T-helper 9 cell (primary cell): ENCODE data around the gene HMSD.
"Not testable (repeated sequence)": the region's sequence is repeated elsewhere in the genome, so short reads cannot be mapped to it uniquely, and the experiment has no call there.

Experiments
- DNase-seq: peaks from one replicate; pipeline ENCODE4 v3.0.0-alpha.2; 2020
- total RNA-seq, 2 donors: gene quantifications; one replicate each; lab custom pipeline; 2026; lab: John Stamatoyannopoulos, UW

The HMSD gene
- 0 to 0.98 reads per million in 2 donors for total RNA-seq

DNA sequence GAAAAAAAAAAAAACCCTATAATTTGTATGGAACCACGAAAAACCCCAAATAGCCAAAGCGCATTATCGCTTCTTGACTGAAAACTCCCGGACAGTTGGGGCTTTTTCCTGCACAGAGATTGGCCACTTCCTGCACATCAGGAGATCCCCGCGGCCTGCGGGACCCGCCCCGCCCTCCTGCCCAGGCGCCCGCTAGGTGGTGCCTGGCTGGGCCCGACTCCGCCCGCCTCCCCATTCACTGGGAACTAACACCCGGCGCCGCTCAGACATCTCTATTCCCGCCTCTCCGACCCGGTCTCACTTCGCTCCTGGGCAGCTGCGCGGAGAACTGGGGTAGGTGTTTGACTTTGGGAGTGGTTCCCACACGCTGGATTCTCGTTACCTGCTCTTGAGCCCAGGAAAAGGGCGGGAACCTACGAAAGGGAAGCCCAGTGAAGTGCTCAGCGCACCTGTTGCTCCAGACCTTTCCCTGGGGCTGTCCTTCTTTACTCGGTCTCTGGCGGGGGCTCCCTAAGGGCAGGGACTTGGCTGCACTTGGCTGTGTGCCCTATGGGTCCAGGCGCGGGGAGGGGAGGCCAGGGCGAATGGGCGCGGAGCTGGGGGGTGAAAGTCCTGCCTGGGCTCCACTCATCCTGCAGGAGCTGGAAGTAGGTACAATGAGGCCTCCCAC lies at the start of gene HMSD:
Gene HMSD (plus strand): TSS at position 234 of the 670 bp plus-strand sequence. CDS start 4,155 bp downstream, outside the sequence.
- peak; percentile 43 for DNase-seq

DNA sequence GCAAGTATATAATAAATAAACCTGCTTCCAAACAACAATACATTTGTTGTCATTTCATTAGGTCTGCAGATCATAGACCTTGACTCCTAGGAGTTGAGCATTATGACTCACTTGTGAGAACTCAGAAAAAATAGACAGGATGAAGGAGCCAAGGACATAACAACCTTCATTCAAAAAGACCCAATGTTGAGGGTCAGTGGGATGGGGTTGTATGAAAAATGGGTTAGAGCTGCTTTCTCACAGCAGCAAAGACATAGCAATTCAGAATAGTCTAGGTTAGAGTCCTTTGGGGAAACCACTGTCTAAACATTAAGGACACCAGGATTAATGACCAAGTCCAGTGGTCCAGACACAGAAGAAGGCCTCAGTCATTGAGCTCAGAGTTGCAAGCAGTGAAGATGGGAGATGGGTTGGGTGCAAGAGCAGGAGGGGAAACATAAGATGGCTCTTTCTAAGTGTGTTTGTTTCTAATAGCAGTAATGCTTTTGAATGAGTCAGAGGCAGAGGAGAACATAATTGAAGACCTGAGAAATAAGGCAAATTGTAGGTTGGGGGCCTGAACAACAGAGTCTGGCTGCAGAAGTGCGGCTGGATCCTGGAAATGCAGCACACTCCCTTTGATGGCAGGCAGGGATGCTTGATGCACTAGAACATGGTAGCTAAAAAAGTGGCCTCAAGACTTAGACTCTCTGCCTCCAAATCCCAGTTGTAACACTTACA lies 45.1 kb upstream of the HMSD start:
- no peak for DNase-seq

DNA sequence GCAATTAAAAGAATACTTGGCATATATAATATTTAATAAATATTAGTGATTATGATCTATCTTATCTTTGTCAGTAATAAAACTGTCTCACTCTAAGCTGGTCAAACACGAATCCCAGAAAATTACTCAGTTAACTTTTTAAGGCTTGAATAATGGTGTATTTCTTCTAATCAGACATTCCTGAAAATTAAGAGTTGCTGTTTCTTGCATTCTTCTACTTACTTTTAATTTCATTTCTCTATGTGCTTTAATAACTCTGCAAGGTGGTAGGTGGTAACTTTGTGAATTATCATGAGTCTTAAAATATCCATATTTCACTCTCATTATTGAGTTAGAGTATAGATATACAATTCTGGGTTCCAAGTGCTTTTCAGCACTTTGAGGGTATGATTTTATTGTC lies 44.4 kb upstream of the HMSD start:
- no peak for DNase-seq

GRCh38 chr18:63905361-63905760 lies 43.7 kb upstream of the HMSD start:
- DNase-seq: no peak

- no peak for DNase-seq
These were observed 43.0 kb upstream of the HMSD start for GRCh38 chr18:63906056-63906455.

DNA sequence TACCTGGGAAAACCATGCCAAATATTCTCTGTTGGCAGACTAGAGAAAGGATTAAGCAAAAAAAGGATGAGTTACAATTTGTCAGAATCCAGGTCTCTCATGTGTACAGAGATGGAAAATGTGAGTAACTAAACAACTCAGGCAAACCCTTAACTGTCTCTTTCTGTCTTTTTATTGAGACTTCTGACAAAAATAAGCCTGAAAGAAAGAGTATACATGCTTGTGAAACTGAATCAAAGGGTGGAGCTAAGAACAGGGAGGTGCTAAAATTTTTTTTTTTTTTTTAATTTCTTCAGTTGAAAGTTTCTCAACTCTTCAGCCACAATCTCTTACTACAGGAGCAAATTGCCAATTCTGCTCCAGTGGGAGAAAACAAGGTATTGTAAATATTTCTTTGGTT lies 41.4 kb upstream of the HMSD start, which contains the start of gene SERPINB10:
Gene SERPINB10 (plus strand): TSS at position 295 of the 400 bp plus-strand sequence. CDS start 7,553 bp downstream, outside the sequence.
- DNase-seq: no peak

DNA sequence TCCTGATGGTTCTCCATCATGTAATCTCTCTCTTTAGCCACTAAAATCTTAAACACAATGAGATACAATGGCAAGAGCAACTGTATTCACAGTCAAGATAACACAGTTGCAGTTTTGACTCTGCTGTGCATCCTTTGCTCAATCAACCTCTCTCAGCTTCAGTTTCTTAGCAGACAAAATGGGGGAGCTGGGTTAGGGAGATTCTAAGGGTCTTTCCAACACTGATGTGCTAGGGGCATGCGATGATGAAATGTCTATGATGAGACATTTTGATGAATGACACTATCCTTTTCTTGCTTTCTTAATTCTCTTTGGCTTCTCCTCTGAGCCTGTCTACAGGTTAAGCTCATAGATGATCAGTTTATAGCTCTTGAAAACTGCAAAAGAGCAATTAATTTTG lies 40.2 kb upstream of the HMSD start:
- DNase-seq: no peak

DNA sequence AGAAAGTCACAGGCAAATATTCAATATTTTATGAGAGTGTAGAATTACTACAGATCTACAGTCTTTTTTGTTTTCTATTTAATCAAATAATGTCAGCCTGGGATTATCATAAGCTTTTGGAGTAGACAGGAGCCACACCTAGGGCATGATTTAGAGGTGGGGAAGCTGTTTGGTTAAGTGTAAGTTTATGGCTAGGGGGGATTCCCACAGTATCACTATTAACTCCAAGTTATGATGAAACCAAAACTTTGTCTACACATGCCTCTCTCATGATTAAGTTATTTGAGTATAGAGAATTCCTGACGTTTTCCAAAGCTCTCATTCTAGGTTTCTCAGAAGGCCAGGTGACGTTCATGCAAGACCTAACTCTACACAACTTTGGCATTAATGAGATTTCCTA lies 39.2 kb upstream of the HMSD start:
- DNase-seq: no peak

DNA sequence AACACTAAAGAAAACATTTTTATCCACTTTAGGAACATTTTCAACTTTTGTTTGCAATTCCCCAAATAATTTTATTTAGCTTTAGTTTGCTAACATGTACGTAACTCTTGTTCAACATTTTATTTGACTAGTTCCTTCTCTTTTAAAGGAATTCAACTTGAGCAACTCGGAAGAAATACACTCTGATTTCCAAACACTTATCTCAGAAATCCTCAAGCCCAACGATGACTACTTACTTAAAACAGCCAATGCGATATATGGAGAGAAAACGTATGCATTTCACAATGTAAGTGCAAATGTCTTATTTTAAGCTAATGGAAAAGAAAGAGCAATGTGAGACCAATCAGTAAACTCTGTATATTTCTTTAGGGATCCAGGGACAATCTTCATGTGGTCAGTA lies 31.3 kb upstream of the HMSD start:
- no peak for DNase-seq

DNA sequence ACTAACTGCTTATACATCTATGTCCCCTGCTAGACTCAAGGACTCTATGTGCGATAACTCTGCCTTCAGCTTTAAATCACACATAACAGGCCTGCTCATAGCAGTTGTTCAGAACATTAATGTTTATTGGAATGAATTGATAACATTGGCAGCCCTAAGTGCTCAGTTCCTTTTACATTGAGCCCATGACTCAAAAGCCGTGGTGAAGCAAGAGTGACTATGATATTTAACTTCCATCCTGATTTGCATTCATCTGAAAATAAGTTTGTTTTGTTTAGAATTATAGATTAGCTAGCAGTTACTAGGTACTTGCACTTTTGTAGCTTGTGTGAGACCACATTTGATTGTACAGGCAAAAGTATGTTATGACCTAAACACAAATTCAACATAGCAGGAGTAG lies 27.1 kb upstream of the HMSD start:
- no peak for DNase-seq

- DNase-seq: no peak
These were observed 24.6 kb upstream of the HMSD start for GRCh38 chr18:63924551-63924950.

DNA sequence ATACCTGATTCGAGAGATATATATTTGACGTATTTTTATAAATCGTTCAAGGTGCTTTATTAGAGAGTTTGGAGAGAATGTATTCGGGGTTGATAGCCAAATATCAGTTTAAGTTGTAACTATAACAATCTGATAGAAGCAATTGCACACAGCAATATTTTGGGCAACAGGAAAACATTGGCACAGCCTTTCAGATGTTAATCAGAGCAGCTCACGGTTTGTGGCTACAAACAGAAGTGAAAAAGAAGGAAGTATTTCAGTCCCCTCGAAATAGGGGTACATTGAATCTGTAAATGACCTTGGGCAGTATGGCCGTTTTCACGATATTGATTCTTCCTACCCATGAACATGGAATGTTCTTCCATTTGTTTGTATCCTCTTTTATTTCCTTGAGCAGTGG lies 20.8 kb upstream of the HMSD start:
- DNase-seq: no peak

DNA sequence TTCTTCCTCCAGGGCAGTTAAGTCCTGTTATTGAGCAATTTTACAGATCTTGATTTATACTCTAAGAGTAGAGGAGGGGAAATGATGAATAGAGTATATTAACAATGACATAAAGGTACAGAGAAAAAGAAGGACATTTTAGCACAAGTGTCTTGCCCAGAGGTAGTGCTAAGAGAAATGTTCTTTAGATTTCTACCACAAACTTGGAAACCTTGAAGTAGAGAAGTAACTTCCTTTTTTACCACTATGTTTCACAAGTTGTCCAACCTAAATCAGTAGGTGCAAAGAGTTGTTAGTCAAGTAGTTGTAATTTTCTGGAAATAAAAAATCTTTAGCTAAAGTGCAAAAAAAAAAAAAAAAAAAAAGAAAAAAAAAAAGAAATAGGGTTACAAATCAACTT lies 19.7 kb upstream of the HMSD start:
- DNase-seq: not testable (repeated sequence)

DNA sequence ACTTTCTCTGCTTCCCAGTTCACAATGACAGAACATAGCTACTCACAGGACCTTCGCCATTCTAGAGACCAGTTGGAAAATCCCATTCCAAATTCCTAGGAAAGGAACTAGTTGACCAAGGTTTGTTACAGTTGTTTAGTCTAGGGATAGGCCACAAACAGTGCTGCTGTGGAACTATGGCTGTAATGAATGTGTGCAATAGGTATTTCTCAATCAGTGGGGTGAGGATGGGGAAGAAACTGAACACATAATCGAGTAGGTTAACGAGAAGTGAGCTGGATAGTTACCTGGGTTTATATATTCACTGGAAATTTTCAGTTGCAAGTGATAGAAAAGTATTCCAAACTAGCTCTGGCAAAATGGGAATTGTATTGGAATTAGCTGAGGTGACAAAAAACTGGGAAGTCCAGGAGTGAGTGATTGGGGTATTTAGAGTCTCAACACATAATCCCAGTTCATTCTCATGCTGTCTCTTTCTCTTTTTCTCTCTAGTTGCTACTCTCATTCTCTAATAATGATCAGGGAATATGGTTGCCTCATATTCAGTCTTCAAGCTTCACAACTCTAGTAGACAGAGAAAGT lies 18.2 kb upstream of the HMSD start:
- DNase-seq: no peak

- DNase-seq: peak; percentile 32
These were observed 12.8 kb upstream of the HMSD start for GRCh38 chr18:63936156-63936931.

- no peak for DNase-seq
These were observed 12.1 kb upstream of the HMSD start for GRCh38 chr18:63936932-63937393.

DNA sequence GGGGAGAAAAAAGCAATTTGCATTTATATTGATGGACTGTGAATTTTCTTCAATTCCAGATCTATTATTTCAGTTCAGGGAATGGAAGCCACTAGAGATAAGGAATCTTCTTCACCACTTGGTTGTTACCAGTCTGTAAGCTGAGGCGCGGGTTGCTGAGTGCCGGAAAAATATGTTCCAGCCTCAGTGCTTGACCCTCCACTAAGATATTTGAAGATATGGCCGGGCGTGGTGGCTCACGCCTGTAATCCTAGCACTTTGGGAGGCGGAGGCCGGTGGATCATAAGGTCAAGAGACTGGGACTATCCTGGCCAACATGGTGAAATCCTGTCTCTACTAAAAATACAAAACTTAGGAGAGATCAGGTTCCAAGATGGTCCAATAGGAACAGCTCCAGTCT lies 9.1 kb upstream of the HMSD start:
- no peak for DNase-seq

DNA sequence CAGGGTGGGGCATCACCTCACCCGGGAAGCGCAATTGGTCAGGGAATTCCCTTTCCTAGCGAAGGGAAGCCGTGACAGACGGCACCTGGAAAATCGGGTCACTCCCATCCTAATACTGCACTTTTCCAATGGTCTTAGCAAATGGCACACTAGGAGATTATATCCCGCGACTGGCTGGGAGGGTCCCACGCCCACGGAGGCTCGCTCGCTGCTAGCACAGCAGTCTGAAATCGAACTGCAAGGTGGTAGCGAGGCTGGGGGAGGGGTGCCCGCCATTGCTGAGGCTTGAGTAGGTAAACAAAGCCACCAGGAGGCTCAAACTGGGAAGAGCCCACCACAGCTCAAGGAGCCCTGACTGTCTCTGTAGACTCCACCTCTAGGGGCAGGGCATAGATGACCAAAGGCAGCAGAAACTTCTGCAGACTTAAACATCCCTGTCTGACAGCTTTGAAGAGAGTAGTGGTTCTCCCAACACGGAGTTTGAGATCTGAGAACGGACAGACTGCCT lies 8.5 kb upstream of the HMSD start:
- not testable (repeated sequence) for DNase-seq

DNA sequence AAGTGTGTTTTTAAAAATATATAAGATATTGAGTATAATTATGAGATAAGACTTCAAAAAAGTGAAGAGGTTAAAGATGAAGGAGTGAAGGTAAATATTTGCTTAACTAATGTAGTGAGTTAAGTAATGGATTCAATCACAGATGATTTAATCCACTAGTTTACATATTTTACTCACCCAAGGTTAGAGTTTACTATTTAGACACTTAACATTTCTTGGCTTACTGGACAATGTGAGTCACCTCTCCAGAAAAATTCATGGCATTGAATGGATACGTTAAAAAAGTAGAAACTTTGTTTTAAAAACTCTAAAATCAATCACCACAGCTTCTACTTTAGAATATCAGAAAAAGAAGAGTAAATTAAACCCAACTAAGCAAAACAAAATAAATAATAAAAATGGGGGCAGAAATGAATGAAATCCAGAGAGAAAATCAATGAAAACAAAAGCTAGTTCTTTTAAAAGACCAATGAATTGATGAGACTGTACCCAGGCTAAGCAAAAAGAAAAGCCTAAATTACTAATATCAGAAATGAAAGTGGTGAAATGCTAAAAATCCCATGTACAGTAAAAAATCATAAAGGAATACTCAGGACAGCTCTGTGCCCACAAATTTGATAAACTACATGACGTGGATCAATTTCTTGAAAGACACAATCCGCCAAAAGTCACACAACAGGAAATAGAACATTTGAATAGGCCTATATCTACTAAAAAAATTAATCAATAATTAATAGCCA lies 1.9 kb upstream of the HMSD start:
- no peak for DNase-seq

DNA sequence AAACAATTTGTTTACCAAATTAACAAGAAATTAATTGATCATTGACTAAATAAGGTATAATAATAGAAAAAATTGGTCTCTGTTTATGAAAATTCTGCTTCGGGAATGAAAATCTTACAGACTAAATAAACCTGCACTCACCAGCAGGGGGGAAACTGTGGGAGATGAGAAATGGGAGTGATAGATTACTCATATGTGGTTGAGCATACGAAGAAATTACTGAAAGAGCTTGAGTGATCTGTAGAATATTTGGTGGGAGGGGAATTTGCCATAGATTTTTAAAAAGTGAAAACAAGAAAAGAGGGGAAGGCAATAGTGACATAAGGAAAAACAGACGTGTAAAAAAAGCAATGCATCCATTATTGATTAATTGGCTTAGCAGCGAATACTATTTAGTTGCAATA lies 2.2 kb downstream of the HMSD start:
- DNase-seq: no peak

DNA sequence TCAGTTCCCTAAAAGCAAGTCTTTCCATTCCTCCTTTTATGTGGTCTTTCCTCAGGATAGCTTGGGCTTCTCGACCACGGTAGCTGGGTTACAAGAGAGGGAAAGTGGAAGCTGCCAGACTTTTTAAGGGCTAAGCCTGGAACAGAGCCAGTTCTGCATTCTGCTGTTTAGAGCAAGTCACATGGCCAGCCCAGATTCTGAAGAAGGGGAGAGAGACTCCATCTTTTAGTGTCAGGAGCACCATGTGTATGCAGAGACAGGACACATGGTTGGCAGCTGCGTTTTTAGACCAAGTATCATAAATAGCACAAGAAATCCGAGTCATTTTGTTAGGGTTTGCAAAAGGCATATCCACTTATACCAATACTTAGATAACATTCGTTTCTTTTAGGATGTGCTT lies 4.7 kb downstream of the HMSD start:
- DNase-seq: no peak

DNA sequence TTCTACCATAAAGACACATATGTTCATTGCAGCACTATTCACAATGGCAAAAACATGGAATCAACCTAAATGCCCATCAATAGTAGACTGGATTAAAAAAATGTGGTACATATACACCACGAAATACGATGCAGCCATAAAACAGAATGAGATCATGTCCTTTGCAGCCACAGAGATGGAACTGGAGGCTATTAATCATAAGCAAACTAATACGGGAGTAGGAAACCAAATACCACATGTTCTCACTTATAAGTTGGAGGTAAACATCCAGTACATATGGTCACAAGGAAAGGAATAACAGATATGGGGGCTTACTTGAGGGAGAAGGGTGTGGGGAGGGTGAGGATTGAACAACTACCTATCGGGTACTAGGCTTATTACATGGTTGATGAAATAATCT lies 7.7 kb downstream of the HMSD start:
- no peak for DNase-seq
